A549 (cell line): ENCODE measurements around the gene LMNA.

Experiments
- EP300 ChIP-seq, 2 experiments: fragments of >200 bp; sonication (Bioruptor Twin); formaldehyde crosslinking; IDR thresholded peaks; 2 replicates in 1 of 2; 3 replicates in 1 of 2; pipeline ENCODE4 v1.6.1; 2016 to 2017
- MAFK ChIP-seq: fragments of 450-650 bp; IDR thresholded peaks from 2 replicates; pipeline ENCODE4 v1.6.1; 2014; ENCODE audit not compliant: partially characterized antibody
- POLR2A ChIP-seq: IDR thresholded peaks from 2 replicates; pipeline ENCODE4 v1.6.1; 2012; ENCODE audit warnings: mild to moderate bottlenecking, low read length
- RAD21 ChIP-seq, 2 experiments: fragments of >200 bp in 1 of 2; sonication (Bioruptor Twin) in 1 of 2; formaldehyde crosslinking in 1 of 2; IDR thresholded peaks in 1 of 2; conservative IDR thresholded peaks in 1 of 2; 2 replicates in 1 of 2; 3 replicates in 1 of 2; pipeline ENCODE4 v1.6.1; 2012 to 2018; ENCODE audit warnings: inconsistent platforms in 1 of 2
- RARB ChIP-seq: fragments of 250-450 bp; sonication (Bioruptor Pico); IDR thresholded peaks from 2 replicates; pipeline ENCODE4 v1.8.0; 2021; ENCODE audit warnings: mild to moderate bottlenecking, moderate library complexity
- RCOR1 ChIP-seq: fragments of 150-350 bp; IDR thresholded peaks from 2 replicates; pipeline ENCODE4 v1.6.1; 2014; ENCODE audit warnings: antibody characterized with exemption, low read length, low read depth
- RNF2 ChIP-seq: fragments of 200-600 bp; sonication (generic); IDR thresholded peaks from 2 replicates; pipeline ENCODE4 v1.6.1; 2016; ENCODE audit warnings: low read depth, mild to moderate bottlenecking, antibody characterized with exemption, moderate library complexity, borderline replicate concordance
- TF ChIP-seq, protein P1 (sequence below): fragments of >200 bp; sonication (Bioruptor Twin); formaldehyde crosslinking; IDR thresholded peaks from 3 replicates; pipeline ENCODE4 v1.5.1; 2016
- TF ChIP-seq, protein P2 (sequence below): fragments of 200-600 bp; sonication (generic); IDR thresholded peaks from 2 replicates; pipeline ENCODE4 v1.6.1; 2016; ENCODE audit warnings: antibody characterized with exemption, mild to moderate bottlenecking, moderate library complexity
- TF ChIP-seq, protein P3 (sequence below): fragments of 450-650 bp; IDR thresholded peaks from 2 replicates; pipeline ENCODE4 v1.6.1; 2014; ENCODE audit warnings: antibody characterized with exemption
- TF ChIP-seq, protein P4 (sequence below): IDR thresholded peaks from 2 replicates; pipeline ENCODE4 v1.6.1; 2012

DNA sequence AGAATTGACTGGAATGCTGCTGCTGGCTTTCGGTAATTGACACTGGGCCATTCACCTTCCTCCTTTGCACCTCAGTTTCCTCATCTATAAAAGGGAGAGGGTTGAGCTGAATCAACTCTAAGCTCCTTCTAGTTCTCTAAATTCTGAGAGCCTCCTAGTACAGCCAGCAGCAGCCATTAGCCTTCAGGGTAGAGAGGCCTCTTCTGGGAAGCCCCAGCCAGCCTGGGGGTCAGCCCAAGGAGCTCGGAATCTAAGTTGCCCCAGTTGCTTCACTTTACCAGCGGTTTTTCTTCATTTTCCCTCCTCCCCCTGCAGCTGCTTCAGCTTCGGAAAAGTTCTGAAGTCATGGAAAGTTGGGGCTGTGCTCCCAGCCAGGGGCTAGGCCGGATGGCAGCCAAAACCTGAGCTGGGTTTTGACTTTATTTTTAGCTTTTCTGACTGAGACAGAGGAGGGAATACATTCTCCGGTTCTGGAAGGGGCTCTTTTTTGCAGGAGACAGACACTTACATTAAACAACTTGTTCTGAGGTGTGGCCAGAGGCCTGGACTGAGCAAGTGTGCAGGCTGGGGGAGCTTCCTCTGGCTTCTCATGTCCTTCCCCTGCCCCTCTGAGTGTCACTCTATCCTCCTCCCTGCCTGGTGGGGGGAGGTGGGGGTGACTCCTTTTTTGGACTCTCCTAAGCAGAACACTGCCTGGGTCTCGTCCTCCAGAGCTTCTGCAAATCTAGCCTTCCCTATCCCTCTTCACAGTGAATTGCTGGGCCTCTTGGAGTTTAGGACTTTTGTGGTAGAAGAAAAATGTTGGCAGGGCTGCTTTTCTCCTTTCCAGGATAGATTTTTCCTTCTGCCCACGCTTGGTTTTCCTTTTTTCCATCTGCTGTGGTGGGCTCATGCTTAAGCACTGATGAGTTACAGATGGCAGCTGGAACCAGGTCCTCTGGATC lies 14.4 kb downstream of the LMNA start:
- TF ChIP-seq RAD21 (conservative IDR thresholded peaks at IDR 0.05 in 1 of 2, IDR thresholded peaks at IDR 0.05 in 1 of 2) (no peak), EP300 (IDR thresholded peaks at IDR 0.05) (no peak), POLR2A (no peak), RARB (CRISPR knock-in tag) (no peak), RNF2 (no peak), MAFK (no peak), RCOR1 (no peak)
- TF ChIP-seq, protein P1, sequence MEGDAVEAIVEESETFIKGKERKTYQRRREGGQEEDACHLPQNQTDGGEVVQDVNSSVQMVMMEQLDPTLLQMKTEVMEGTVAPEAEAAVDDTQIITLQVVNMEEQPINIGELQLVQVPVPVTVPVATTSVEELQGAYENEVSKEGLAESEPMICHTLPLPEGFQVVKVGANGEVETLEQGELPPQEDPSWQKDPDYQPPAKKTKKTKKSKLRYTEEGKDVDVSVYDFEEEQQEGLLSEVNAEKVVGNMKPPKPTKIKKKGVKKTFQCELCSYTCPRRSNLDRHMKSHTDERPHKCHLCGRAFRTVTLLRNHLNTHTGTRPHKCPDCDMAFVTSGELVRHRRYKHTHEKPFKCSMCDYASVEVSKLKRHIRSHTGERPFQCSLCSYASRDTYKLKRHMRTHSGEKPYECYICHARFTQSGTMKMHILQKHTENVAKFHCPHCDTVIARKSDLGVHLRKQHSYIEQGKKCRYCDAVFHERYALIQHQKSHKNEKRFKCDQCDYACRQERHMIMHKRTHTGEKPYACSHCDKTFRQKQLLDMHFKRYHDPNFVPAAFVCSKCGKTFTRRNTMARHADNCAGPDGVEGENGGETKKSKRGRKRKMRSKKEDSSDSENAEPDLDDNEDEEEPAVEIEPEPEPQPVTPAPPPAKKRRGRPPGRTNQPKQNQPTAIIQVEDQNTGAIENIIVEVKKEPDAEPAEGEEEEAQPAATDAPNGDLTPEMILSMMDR: no peak
- TF ChIP-seq, protein P2, sequence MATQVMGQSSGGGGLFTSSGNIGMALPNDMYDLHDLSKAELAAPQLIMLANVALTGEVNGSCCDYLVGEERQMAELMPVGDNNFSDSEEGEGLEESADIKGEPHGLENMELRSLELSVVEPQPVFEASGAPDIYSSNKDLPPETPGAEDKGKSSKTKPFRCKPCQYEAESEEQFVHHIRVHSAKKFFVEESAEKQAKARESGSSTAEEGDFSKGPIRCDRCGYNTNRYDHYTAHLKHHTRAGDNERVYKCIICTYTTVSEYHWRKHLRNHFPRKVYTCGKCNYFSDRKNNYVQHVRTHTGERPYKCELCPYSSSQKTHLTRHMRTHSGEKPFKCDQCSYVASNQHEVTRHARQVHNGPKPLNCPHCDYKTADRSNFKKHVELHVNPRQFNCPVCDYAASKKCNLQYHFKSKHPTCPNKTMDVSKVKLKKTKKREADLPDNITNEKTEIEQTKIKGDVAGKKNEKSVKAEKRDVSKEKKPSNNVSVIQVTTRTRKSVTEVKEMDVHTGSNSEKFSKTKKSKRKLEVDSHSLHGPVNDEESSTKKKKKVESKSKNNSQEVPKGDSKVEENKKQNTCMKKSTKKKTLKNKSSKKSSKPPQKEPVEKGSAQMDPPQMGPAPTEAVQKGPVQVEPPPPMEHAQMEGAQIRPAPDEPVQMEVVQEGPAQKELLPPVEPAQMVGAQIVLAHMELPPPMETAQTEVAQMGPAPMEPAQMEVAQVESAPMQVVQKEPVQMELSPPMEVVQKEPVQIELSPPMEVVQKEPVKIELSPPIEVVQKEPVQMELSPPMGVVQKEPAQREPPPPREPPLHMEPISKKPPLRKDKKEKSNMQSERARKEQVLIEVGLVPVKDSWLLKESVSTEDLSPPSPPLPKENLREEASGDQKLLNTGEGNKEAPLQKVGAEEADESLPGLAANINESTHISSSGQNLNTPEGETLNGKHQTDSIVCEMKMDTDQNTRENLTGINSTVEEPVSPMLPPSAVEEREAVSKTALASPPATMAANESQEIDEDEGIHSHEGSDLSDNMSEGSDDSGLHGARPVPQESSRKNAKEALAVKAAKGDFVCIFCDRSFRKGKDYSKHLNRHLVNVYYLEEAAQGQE: no peak
- TF ChIP-seq, protein P3, sequence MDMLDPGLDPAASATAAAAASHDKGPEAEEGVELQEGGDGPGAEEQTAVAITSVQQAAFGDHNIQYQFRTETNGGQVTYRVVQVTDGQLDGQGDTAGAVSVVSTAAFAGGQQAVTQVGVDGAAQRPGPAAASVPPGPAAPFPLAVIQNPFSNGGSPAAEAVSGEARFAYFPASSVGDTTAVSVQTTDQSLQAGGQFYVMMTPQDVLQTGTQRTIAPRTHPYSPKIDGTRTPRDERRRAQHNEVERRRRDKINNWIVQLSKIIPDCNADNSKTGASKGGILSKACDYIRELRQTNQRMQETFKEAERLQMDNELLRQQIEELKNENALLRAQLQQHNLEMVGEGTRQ: no peak
- TF ChIP-seq, protein P4, sequence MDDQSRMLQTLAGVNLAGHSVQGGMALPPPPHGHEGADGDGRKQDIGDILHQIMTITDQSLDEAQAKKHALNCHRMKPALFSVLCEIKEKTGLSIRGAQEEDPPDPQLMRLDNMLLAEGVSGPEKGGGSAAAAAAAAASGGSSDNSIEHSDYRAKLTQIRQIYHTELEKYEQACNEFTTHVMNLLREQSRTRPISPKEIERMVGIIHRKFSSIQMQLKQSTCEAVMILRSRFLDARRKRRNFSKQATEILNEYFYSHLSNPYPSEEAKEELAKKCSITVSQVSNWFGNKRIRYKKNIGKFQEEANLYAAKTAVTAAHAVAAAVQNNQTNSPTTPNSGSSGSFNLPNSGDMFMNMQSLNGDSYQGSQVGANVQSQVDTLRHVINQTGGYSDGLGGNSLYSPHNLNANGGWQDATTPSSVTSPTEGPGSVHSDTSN: no peak
